T-helper 1 cell treated with Interleukin-12 subunit alpha and Interleukin-12 subunit beta and Interleukin-4 antibody, amounts not matched to agents 30 ng/mL and 1 ng/mL, for 36 hours (primary cell): ENCODE results near the gene SHF. TPM values are rescaled to one million over a fixed set of nuclear protein-coding genes. Genes with fewer than 3 reads are reported as not detected.

ENCODE experiments used
- intact Hi-C: fragments of 100-400 bp; cut with micrococcal nuclease; formaldehyde crosslinking; loops from one replicate; pipeline ENCODE4 v1.15.1; 2024
- total RNA-seq: library from RNA; stranded (reverse); gene quantifications from 2 replicates; pipeline ENCODE4 v1.2.3, GENCODE V29; 2022

The SHF gene
- total RNA-seq, 1 donor from 2014 or later: 2.8 TPM

- intact Hi-C loops: loop anchor here (1.0 kb wide), 8 partner anchors 79 to 912 kb away; partner anchors contain the start of genes BLOC1S6, CTDSPL2, GOLM2 and SORD
Measured at GRCh38 chr15:45200001-45200798, 12.4 kb upstream of the SHF start.

- intact Hi-C loops: loop anchor here (2.0 kb wide), 1 partner anchor 536 kb away; the partner anchor contains the start of gene SPG11
Measured at GRCh38 chr15:45199136-45199810, 11.5 kb upstream of the SHF start.

- intact Hi-C loops: loop anchor here (1.0 to 2.0 kb wide), 6 partner anchors 10 to 661 kb away; partner anchors contain the start of genes EIF3J and SPG11
Measured at GRCh38 chr15:45198337-45199135, 10.8 kb upstream of the SHF start.

- intact Hi-C loops: no loop called here
Measured at GRCh38 chr15:45197512-45197911, 9.7 kb upstream of the SHF start.

- intact Hi-C loops: no loop called here
Measured at GRCh38 chr15:45187578-45187893, 230 bp downstream of the SHF start.

- intact Hi-C loops: no loop called here
Measured at GRCh38 chr15:45186771-45187577, 792 bp downstream of the SHF start.

GRCh38 chr15:45185903-45186770, 1.6 kb downstream of the SHF start:
- intact Hi-C loops: no loop called here

GRCh38 chr15:45185069-45185779, 2.5 kb downstream of the SHF start:
- intact Hi-C loops: no loop called here

GRCh38 chr15:45184562-45185041, 3.2 kb downstream of the SHF start:
- intact Hi-C loops: no loop called here

GRCh38 chr15:45183511-45183910, 4.3 kb downstream of the SHF start:
- intact Hi-C loops: no loop called here

- intact Hi-C loops: no loop called here
Measured at GRCh38 chr15:45182996-45183395, 4.8 kb downstream of the SHF start.

GRCh38 chr15:45181491-45182285, 6.1 kb downstream of the SHF start:
- intact Hi-C loops: no loop called here

- intact Hi-C loops: no loop called here
Measured at GRCh38 chr15:45180648-45181436, 6.9 kb downstream of the SHF start.

GRCh38 chr15:45180201-45180600, 7.6 kb downstream of the SHF start:
- intact Hi-C loops: no loop called here

GRCh38 chr15:45179221-45179985, 8.4 kb downstream of the SHF start:
- intact Hi-C loops: no loop called here

GRCh38 chr15:45177285-45177684, 10.5 kb downstream of the SHF start:
- intact Hi-C loops: no loop called here

GRCh38 chr15:45174577-45174976, 13.2 kb downstream of the SHF start:
- intact Hi-C loops: no loop called here
